ENCODE results near the gene MRPL3.

The MRPL3 gene

GRCh38 chr3:131502530-131503319 lies at the start of gene MRPL3:
TSS of gene MRPL3 (minus strand) at chr3:131502971. CDS start at chr3:131502821, 150 bp downstream.
- Histone ChIP-seq H3K4me1 (ENCODE audit: insufficient read depth, poor library complexity, severe bottlenecking) (peaks cover 6% of the 10 kb centered on the region), H3K9me3 (ENCODE audit: severe bottlenecking) (no peaks in the 10 kb centered on the region), H3K27me3 (ENCODE audit: insufficient read depth, poor library complexity, severe bottlenecking) (no peaks in the 10 kb centered on the region), H3K27ac (ENCODE audit: poor library complexity, severe bottlenecking) (peak within 1 kb of the TSS; percentile 36), H3K36me3 (ENCODE audit: low read depth) (peaks cover 34% of the 10 kb centered on the region), H3K4me3 (ENCODE audit: severe bottlenecking) (peak within 1 kb of the TSS; percentile 87)
- peak; percentile 77 for DNase-seq (ENCODE audit: low spot score)
- TF ChIP-seq, protein P1, sequence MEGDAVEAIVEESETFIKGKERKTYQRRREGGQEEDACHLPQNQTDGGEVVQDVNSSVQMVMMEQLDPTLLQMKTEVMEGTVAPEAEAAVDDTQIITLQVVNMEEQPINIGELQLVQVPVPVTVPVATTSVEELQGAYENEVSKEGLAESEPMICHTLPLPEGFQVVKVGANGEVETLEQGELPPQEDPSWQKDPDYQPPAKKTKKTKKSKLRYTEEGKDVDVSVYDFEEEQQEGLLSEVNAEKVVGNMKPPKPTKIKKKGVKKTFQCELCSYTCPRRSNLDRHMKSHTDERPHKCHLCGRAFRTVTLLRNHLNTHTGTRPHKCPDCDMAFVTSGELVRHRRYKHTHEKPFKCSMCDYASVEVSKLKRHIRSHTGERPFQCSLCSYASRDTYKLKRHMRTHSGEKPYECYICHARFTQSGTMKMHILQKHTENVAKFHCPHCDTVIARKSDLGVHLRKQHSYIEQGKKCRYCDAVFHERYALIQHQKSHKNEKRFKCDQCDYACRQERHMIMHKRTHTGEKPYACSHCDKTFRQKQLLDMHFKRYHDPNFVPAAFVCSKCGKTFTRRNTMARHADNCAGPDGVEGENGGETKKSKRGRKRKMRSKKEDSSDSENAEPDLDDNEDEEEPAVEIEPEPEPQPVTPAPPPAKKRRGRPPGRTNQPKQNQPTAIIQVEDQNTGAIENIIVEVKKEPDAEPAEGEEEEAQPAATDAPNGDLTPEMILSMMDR (IDR thresholded peaks at IDR 0.05; ENCODE audit: poor library complexity, severe bottlenecking): no peak
- ATAC-seq (ENCODE audit: low read depth): peak; percentile 92

DNA sequence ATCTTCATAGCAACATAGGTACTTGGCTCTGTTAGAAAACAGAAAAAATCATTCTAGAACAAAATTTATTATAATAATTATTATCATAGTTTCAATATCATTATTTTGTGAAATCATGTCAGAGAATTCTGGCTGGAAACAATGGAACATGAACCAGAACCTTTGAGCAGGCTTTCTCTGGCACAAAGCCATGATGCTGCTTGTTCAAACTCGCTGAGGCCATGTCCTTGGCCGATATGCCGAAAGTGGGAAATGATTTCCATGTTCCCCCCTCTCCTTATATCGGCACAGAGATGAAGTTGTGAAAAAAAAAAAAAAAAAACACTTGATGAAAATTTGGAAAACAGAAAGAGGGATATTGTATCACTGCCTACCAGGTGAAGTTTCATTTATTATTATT lies 49.0 kb upstream of the MRPL3 start:
- no peak overlapping the region for H3K27ac ChIP-seq (ENCODE audit: poor library complexity, severe bottlenecking)
- ATAC-seq (ENCODE audit: low read depth) (no peak), DNase-seq (ENCODE audit: low spot score) (no peak)
- no peaks in the 10 kb centered on the region for H3K36me3 ChIP-seq (ENCODE audit: low read depth)
- H3K27me3 ChIP-seq (ENCODE audit: insufficient read depth, poor library complexity, severe bottlenecking): peaks cover 4% of the 10 kb centered on the region
- H3K9me3 ChIP-seq (ENCODE audit: severe bottlenecking): peaks cover 1% of the 10 kb centered on the region
- TF ChIP-seq, protein P1 (IDR thresholded peaks at IDR 0.05; ENCODE audit: poor library complexity, severe bottlenecking): no peak
- H3K4me3 ChIP-seq (ENCODE audit: severe bottlenecking): no peak overlapping the region
- H3K4me1 ChIP-seq (ENCODE audit: insufficient read depth, poor library complexity, severe bottlenecking): no peaks in the 10 kb centered on the region

GRCh38 chr3:131550562-131551465 lies 48.0 kb upstream of the MRPL3 start:
- TF ChIP-seq, protein P1 (IDR thresholded peaks at IDR 0.05; ENCODE audit: poor library complexity, severe bottlenecking): no peak
- Histone ChIP-seq H3K4me1 (ENCODE audit: insufficient read depth, poor library complexity, severe bottlenecking) (no peaks in the 10 kb centered on the region), H3K36me3 (ENCODE audit: low read depth) (no peaks in the 10 kb centered on the region), H3K9me3 (ENCODE audit: severe bottlenecking) (no peaks in the 10 kb centered on the region), H3K4me3 (ENCODE audit: severe bottlenecking) (no peak overlapping the region), H3K27ac (ENCODE audit: poor library complexity, severe bottlenecking) (no peak overlapping the region), H3K27me3 (ENCODE audit: insufficient read depth, poor library complexity, severe bottlenecking) (peaks cover 4% of the 10 kb centered on the region)
- DNase-seq (ENCODE audit: low spot score) (no peak), ATAC-seq (ENCODE audit: low read depth) (no peak)

DNA sequence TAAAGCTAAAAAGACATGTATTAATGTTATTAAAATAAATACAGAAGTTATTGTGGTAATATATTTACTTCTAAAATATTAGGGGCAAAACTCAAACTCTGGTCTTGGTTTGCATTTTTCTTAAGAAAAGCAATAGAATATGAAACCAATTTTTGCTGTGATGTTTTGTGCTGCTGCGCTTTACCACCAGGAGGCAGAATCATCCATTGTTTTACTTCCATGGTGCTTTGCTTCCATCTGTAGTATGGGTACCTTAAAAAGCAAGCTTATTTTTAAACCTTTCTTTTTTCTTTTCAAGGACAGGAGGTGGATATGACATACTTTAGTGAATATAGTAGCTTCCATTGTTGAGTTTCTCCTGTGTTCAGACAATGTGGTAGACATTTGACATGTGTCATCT lies 46.6 kb upstream of the MRPL3 start:
- H3K9me3 ChIP-seq (ENCODE audit: severe bottlenecking): no peaks in the 10 kb centered on the region
- TF ChIP-seq, protein P1 (IDR thresholded peaks at IDR 0.05; ENCODE audit: poor library complexity, severe bottlenecking): peak; percentile 15
- no peak overlapping the region for H3K27ac ChIP-seq (ENCODE audit: poor library complexity, severe bottlenecking)
- DNase-seq (ENCODE audit: low spot score): no peak
- ATAC-seq (ENCODE audit: low read depth): no peak
- no peak overlapping the region for H3K4me3 ChIP-seq (ENCODE audit: severe bottlenecking)
- no peaks in the 10 kb centered on the region for H3K36me3 ChIP-seq (ENCODE audit: low read depth)
- H3K27me3 ChIP-seq (ENCODE audit: insufficient read depth, poor library complexity, severe bottlenecking): peaks cover 4% of the 10 kb centered on the region
- no peaks in the 10 kb centered on the region for H3K4me1 ChIP-seq (ENCODE audit: insufficient read depth, poor library complexity, severe bottlenecking)
